Measurements from ENCODE around the gene BLOC1S1.

DNA sequence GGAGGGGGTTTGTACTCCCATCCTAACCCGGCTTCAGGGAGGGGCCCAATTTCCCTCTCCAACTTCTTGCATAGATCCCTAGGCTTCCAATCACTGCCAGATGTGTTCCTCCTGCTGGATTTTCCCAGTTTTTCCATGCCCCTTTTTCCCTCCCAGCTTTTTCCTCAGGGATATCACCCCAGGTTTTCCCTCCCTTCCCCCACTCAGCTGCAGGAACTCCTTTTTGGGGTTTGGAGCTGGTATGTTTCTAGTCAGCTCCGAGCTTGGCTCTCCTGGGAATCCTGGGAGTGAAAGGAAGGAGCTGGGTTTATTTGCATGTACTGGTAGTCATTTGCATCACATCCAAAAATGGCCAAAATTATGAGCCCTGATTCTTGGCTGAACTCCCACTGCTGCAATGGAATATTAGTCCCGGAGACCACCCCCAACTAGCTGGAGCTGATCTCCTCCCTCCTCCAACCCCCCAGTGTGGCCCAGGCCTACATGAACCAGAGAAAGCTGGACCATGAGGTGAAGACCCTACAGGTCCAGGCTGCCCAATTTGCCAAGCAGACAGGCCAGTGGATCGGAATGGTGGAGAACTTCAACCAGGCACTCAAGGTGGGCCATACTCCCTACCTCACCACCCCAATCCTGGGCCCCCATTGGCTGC lies 2.9 kb downstream of the BLOC1S1 start:
- TF ChIP-seq ZNF274 (IDR thresholded peaks at IDR 0.05; ENCODE audit: low read depth, low read length) = no peak
- TF ChIP-seq SUZ12 (IDR thresholded peaks at IDR 0.05; ENCODE audit: extremely low read depth, insufficient read depth, insufficient read length) = no peak
